Measurements from ENCODE around the gene ZNF74.

- TF ChIP-seq POLR2A (IDR thresholded peaks at IDR 0.05) (no peak), CTCF (IDR thresholded peaks at IDR 0.05) (no peak), POLR2AphosphoS5 (IDR thresholded peaks at IDR 0.05) (no peak), EP300 (IDR thresholded peaks at IDR 0.05) (no peak)
These were observed 12.9 kb downstream of the ZNF74 start for GRCh38 chr22:20406686-20407408.

Measured in sigmoid colon (tissue), 4 donors.